ENCODE data around the gene COL4A4.

Gene COL4A4

GRCh38 chr2:227031379-227031778, 132.6 kb downstream of the COL4A4 start:
- no peak overlapping the region for H3K27ac ChIP-seq (ENCODE audit: low read depth, low read length, severe bottlenecking)
- H3K36me3 ChIP-seq (ENCODE audit: control insufficient read depth, insufficient read depth, low read length): no peaks in the 10 kb centered on the region
- no peaks in the 10 kb centered on the region for H3K9me3 ChIP-seq (ENCODE audit: control insufficient read depth, low read length)
- no peaks in the 10 kb centered on the region for H3K4me1 ChIP-seq (ENCODE audit: control insufficient read depth, insufficient read depth, low read length, poor library complexity, severe bottlenecking)
- H3K4me3 ChIP-seq (ENCODE audit: extremely low read depth, insufficient read depth, low read length, poor library complexity, severe bottlenecking): no peak overlapping the region
- WGBS, 2 experiments (ENCODE audit: insufficient coverage in 2 of 2): 40 to 80% methylated on average over 1 to 2 of the region's 3 CpGs

- Histone ChIP-seq H3K27ac (ENCODE audit: low read depth, low read length, severe bottlenecking) (no peak overlapping the region), H3K36me3 (ENCODE audit: control insufficient read depth, insufficient read depth, low read length) (no peaks in the 10 kb centered on the region), H3K9me3 (ENCODE audit: control insufficient read depth, low read length) (no peaks in the 10 kb centered on the region), H3K4me1 (ENCODE audit: control insufficient read depth, insufficient read depth, low read length, poor library complexity, severe bottlenecking) (no peaks in the 10 kb centered on the region), H3K4me3 (ENCODE audit: extremely low read depth, insufficient read depth, low read length, poor library complexity, severe bottlenecking) (no peak overlapping the region)
- 100% methylated on average over 1 of the region's 2 CpGs for WGBS, 2 experiments (ENCODE audit: insufficient coverage in 2 of 2)
These were observed 133.2 kb downstream of the COL4A4 start for GRCh38 chr2:227030789-227031188.

GRCh38 chr2:227029426-227030105, 134.4 kb downstream of the COL4A4 start:
- no peak overlapping the region for H3K4me3 ChIP-seq (ENCODE audit: extremely low read depth, insufficient read depth, low read length, poor library complexity, severe bottlenecking)
- no peak overlapping the region for H3K27ac ChIP-seq (ENCODE audit: low read depth, low read length, severe bottlenecking)
- H3K36me3 ChIP-seq (ENCODE audit: control insufficient read depth, insufficient read depth, low read length): no peaks in the 10 kb centered on the region
- H3K4me1 ChIP-seq (ENCODE audit: control insufficient read depth, insufficient read depth, low read length, poor library complexity, severe bottlenecking): no peaks in the 10 kb centered on the region
- WGBS, 2 experiments (ENCODE audit: insufficient coverage in 2 of 2): 100% methylated on average over 1 to 2 of the region's 3 CpGs
- no peaks in the 10 kb centered on the region for H3K9me3 ChIP-seq (ENCODE audit: control insufficient read depth, low read length)

GRCh38 chr2:227025510-227025909, 138.5 kb downstream of the COL4A4 start:
- Histone ChIP-seq H3K36me3 (ENCODE audit: control insufficient read depth, insufficient read depth, low read length) (no peaks in the 10 kb centered on the region), H3K27ac (ENCODE audit: low read depth, low read length, severe bottlenecking) (no peak overlapping the region), H3K4me1 (ENCODE audit: control insufficient read depth, insufficient read depth, low read length, poor library complexity, severe bottlenecking) (no peaks in the 10 kb centered on the region), H3K9me3 (ENCODE audit: control insufficient read depth, low read length) (no peaks in the 10 kb centered on the region), H3K4me3 (ENCODE audit: extremely low read depth, insufficient read depth, low read length, poor library complexity, severe bottlenecking) (no peak overlapping the region)
- no CpG with 5 or more reads among the region's 2 CpGs for WGBS, 2 experiments (ENCODE audit: insufficient coverage in 2 of 2)

GRCh38 chr2:227022608-227023007, 141.4 kb downstream of the COL4A4 start:
- WGBS, 2 experiments (ENCODE audit: insufficient coverage in 2 of 2): 65 to 76% methylated on average over 3 of the region's 3 CpGs
- Histone ChIP-seq H3K4me3 (ENCODE audit: extremely low read depth, insufficient read depth, low read length, poor library complexity, severe bottlenecking) (no peak overlapping the region), H3K27ac (ENCODE audit: low read depth, low read length, severe bottlenecking) (no peak overlapping the region), H3K9me3 (ENCODE audit: control insufficient read depth, low read length) (no peaks in the 10 kb centered on the region), H3K36me3 (ENCODE audit: control insufficient read depth, insufficient read depth, low read length) (no peaks in the 10 kb centered on the region), H3K4me1 (ENCODE audit: control insufficient read depth, insufficient read depth, low read length, poor library complexity, severe bottlenecking) (no peaks in the 10 kb centered on the region)

- Histone ChIP-seq H3K9me3 (ENCODE audit: control insufficient read depth, low read length) (no peaks in the 10 kb centered on the region), H3K27ac (ENCODE audit: low read depth, low read length, severe bottlenecking) (no peak overlapping the region)
- WGBS, 2 experiments (ENCODE audit: insufficient coverage in 2 of 2): 77 to 100% methylated on average over 1 to 2 of the region's 2 CpGs
These were observed 143.6 kb downstream of the COL4A4 start for GRCh38 chr2:227020416-227020815.

GRCh38 chr2:227016894-227017293, 147.1 kb downstream of the COL4A4 start:
- no peaks in the 10 kb centered on the region for H3K9me3 ChIP-seq (ENCODE audit: control insufficient read depth, low read length)
- H3K36me3 ChIP-seq (ENCODE audit: control insufficient read depth, insufficient read depth, low read length): no peaks in the 10 kb centered on the region
- no peak overlapping the region for H3K27ac ChIP-seq (ENCODE audit: low read depth, low read length, severe bottlenecking)
- WGBS, 2 experiments (ENCODE audit: insufficient coverage in 2 of 2): 83 to 93% methylated on average over 2 to 3 of the region's 4 CpGs
- H3K4me3 ChIP-seq (ENCODE audit: extremely low read depth, insufficient read depth, low read length, poor library complexity, severe bottlenecking): no peak overlapping the region
- H3K4me1 ChIP-seq (ENCODE audit: control insufficient read depth, insufficient read depth, low read length, poor library complexity, severe bottlenecking): no peaks in the 10 kb centered on the region

More at GRCh38 chr2:227020416-227020815, 143.6 kb downstream of the COL4A4 start:
- no peak overlapping the region for H3K4me3 ChIP-seq (ENCODE audit: extremely low read depth, insufficient read depth, low read length, poor library complexity, severe bottlenecking)
- no peaks in the 10 kb centered on the region for H3K36me3 ChIP-seq (ENCODE audit: control insufficient read depth, insufficient read depth, low read length)
- H3K4me1 ChIP-seq (ENCODE audit: control insufficient read depth, insufficient read depth, low read length, poor library complexity, severe bottlenecking): no peaks in the 10 kb centered on the region

- 92 to 96% methylated on average over 5 to 6 of the region's 8 CpGs for WGBS, 2 experiments (ENCODE audit: insufficient coverage in 2 of 2)
- Histone ChIP-seq H3K4me1 (ENCODE audit: control insufficient read depth, insufficient read depth, low read length, poor library complexity, severe bottlenecking) (no peaks in the 10 kb centered on the region), H3K4me3 (ENCODE audit: extremely low read depth, insufficient read depth, low read length, poor library complexity, severe bottlenecking) (no peak overlapping the region), H3K27ac (ENCODE audit: low read depth, low read length, severe bottlenecking) (no peak overlapping the region), H3K9me3 (ENCODE audit: control insufficient read depth, low read length) (no peaks in the 10 kb centered on the region), H3K36me3 (ENCODE audit: control insufficient read depth, insufficient read depth, low read length) (no peaks in the 10 kb centered on the region)
These were observed 150.1 kb downstream of the COL4A4 start for GRCh38 chr2:227013881-227014280.

- no peaks in the 10 kb centered on the region for H3K36me3 ChIP-seq (ENCODE audit: control insufficient read depth, insufficient read depth, low read length)
- 94 to 95% methylated on average over 6 to 9 of the region's 9 CpGs for WGBS, 2 experiments (ENCODE audit: insufficient coverage in 2 of 2)
- no peaks in the 10 kb centered on the region for H3K4me1 ChIP-seq (ENCODE audit: control insufficient read depth, insufficient read depth, low read length, poor library complexity, severe bottlenecking)
- no peak overlapping the region for H3K27ac ChIP-seq (ENCODE audit: low read depth, low read length, severe bottlenecking)
- H3K4me3 ChIP-seq (ENCODE audit: extremely low read depth, insufficient read depth, low read length, poor library complexity, severe bottlenecking): no peak overlapping the region
- no peaks in the 10 kb centered on the region for H3K9me3 ChIP-seq (ENCODE audit: control insufficient read depth, low read length)
These were observed 150.7 kb downstream of the COL4A4 start for GRCh38 chr2:227013330-227013729.

GRCh38 chr2:227010433-227010832, 153.6 kb downstream of the COL4A4 start:
- Histone ChIP-seq H3K4me1 (ENCODE audit: control insufficient read depth, insufficient read depth, low read length, poor library complexity, severe bottlenecking) (no peaks in the 10 kb centered on the region), H3K36me3 (ENCODE audit: control insufficient read depth, insufficient read depth, low read length) (no peaks in the 10 kb centered on the region), H3K27ac (ENCODE audit: low read depth, low read length, severe bottlenecking) (no peak overlapping the region), H3K9me3 (ENCODE audit: control insufficient read depth, low read length) (no peaks in the 10 kb centered on the region), H3K4me3 (ENCODE audit: extremely low read depth, insufficient read depth, low read length, poor library complexity, severe bottlenecking) (no peak overlapping the region)
- WGBS, 2 experiments (ENCODE audit: insufficient coverage in 2 of 2): 54 to 62% methylated on average over 3 of the region's 3 CpGs

GRCh38 chr2:227007940-227008339, 156.1 kb downstream of the COL4A4 start:
- Histone ChIP-seq H3K36me3 (ENCODE audit: control insufficient read depth, insufficient read depth, low read length) (no peaks in the 10 kb centered on the region), H3K9me3 (ENCODE audit: control insufficient read depth, low read length) (no peaks in the 10 kb centered on the region), H3K27ac (ENCODE audit: low read depth, low read length, severe bottlenecking) (no peak overlapping the region), H3K4me1 (ENCODE audit: control insufficient read depth, insufficient read depth, low read length, poor library complexity, severe bottlenecking) (no peaks in the 10 kb centered on the region), H3K4me3 (ENCODE audit: extremely low read depth, insufficient read depth, low read length, poor library complexity, severe bottlenecking) (no peak overlapping the region)
- 94 to 97% methylated on average over 16 to 17 of the region's 17 CpGs for WGBS, 2 experiments (ENCODE audit: insufficient coverage in 2 of 2)
